ENCODE results near the gene SOX13.

DNA sequence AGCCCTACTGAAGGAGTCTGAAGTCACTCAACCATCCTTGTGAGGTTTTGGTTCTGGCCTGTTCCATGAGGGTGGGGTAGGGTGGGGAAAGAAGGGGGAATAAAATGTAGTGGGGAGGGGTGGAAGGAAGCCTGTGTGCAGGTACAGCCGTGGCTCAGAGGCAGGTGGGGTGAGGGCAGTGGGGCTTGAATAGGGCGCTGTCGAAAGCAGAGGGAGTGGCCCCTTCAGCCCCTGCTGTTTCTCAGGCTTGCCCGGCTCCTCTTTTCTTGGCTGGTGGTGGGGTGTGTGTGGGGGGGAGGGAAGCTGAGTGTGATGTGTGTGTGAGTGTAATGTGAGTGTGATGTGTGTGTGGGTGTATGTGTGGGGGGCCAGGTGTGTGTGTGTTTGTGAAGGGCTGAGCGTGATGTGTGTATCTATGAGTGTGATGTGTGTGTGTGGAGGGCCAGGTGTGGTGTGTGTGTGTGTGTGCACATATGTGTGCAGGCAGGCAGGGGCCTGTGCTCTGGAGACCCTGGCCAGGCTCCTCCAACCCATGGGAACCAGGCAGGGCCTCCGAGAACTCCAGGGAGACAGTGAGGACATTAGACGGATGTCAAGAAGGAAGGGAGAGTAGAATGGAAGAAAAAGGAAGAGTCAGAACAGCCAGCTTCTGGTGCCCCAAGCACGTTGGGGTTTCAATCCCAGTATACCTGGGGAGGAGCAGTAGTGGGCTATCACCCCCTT lies 9.0 kb downstream of the SOX13 start:
- TF ChIP-seq CTCF (IDR thresholded peaks at IDR 0.05) (no peak), EP300 (IDR thresholded peaks at IDR 0.05) (no peak), POLR2A (IDR thresholded peaks at IDR 0.05) (no peak)
